NCI-H2227 (cell line): ENCODE results near the gene HBZ.
"Not testable (repeated sequence)": the region's sequence is repeated elsewhere in the genome, so short reads cannot be mapped to it uniquely, and the experiment has no call there.

Experiments used
- DNase-seq: peaks from one replicate; lab custom pipeline; 2025; ENCODE audit not compliant: unreplicated experiment; lab: John Stamatoyannopoulos, UW

Gene HBZ

DNA sequence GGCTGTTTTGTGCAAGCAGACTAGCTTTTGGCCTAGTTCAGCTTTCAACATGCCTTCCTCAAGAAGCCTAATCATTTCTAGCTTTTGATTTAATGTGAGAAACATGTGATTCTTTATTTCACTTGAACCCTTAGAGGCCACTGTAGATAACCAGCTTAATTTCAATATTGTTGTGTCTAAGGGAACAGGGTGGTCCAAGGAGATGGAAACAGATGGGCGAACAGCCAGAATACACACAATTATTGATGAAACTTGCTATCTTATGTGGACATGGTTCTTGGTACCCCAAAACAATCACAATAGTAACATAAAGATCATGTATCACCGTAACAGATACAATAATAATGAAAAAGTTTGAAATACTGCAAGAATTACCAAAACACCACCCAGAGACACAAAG, 18.7 kb upstream of the HBZ start:
- no peak for DNase-seq

- peak; percentile 26 for DNase-seq
These were observed 14.4 kb upstream of the HBZ start for GRCh38 chr16:138049-138417.

GRCh38 chr16:140175-140857, 12.1 kb upstream of the HBZ start:
- no peak for DNase-seq

GRCh38 chr16:142405-142967, 10.0 kb upstream of the HBZ start:
- no peak for DNase-seq

DNA sequence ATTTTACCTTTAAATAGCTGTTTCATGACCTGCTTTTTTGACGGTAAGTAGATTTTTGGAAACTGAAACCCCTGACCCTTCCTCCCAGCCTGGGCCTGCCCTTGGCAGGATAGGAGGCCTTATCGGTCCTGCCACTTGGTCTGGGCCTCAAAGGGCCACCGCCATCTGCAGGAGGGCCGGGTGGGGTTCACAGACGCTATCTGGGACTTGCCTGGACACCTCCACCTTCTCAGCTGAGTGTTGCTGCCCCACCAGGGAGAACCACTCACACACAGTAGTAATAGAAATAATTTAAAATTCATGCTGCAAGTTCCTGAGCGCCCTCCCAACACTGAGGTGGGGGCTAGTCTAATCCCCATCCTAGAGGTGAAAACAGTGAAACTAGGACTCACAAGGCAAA, 9.4 kb upstream of the HBZ start:
- no peak for DNase-seq

DNA sequence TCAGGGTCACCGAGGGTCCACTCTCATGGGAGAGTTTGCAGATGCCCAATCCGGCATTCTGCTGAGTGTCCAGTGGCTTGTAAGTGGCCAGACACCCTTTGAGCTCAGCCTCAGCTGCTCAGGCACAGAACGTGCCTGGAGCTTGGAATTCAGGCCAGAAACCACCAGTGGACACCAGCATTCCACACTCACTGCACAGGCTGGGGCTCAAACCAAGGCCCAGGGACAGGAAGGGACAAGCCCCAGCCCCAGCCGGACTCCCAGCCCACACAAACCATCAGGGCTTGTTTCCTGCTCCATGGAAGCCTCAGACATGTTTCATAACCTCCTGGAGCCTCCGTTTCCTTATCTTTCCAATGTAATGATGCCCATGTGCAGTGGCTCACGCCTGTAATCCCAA, 9.0 kb upstream of the HBZ start:
- no peak for DNase-seq

- no peak for DNase-seq
These were observed 7.6 kb upstream of the HBZ start for GRCh38 chr16:144797-145252.

GRCh38 chr16:146646-147045, 5.8 kb upstream of the HBZ start:
- no peak for DNase-seq

DNA sequence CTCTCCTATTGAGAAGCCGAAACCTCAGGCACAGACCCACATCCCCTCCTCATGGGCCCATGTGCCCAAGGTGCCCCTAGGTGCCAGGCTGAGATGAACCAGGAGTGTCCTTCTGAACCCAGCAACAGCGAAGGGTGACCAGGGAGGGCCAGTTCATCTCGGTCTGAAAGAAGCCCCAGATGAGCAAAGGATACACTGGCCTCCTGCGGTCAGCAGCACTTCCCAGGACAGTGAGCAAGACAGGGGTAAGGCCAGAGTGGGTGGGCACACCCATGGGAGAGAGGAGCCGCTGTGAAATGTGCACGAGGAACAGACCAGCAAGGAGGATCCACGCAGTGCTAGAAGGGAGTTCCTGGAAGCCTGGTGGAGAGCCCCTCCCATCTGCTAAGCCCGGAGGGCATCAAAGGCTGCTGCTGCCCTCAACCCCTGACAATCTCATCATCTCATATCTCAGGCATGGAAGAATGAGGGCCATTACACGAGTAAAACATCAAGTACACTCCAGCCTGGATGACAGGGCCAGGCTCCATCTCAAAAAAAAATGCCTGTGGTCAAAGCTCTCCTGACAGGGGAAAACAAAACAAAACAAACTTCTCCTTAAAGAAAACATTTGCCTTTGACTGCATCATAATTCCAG, 3.3 kb upstream of the HBZ start:
- DNase-seq: no peak

DNA sequence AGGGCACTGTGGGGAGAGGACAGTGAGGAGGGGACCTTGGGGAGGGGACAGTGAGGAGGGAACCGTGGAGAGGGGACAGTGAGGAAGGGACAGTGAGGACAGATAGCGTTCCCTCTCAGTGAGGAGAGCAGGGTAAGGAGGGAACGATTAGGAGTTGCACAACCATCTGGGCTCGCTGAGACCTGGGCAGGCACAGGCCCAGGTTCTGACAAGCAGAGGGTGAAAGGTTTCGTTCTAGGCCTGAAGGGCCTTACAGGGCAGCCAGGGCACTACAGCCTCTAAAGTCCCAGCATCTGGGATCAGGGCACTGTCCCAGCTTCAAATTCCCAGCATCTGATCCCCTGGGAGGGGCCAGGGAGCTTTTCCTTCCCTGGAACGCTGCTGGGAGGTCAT, 681 bp downstream of the HBZ start:
- not testable (repeated sequence) for DNase-seq

DNA sequence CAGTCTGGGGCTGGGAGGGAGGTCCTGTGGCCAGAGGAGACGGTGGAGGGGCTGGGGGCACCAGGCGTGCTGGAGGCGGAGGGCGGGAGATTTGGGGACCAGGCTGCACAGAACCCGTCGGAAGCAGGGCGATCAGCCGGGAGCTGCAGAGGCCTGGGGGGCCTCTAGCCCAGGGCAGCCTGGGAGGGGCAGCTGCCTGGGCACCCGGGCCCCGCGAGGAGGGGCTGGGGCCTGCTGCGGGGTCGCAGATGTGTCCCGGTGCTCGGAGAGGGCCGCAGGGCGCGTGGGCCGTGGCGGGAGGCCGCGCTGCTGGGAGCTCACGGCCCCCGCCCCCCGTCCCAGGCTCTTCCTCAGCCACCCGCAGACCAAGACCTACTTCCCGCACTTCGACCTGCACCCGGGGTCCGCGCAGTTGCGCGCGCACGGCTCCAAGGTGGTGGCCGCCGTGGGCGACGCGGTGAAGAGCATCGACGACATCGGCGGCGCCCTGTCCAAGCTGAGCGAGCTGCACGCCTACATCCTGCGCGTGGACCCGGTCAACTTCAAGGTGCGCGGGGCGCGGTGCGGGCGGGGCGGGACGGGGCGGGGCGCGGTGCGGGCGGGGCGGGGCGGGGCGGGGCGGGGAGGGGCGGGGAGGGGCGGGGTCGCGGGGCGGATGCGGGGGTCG, 1.2 kb downstream of the HBZ start:
- DNase-seq: not testable (repeated sequence)

- DNase-seq: peak; percentile 67
These were observed 2.0 kb downstream of the HBZ start for GRCh38 chr16:154217-155030.

- no peak for DNase-seq
These were observed 2.6 kb downstream of the HBZ start for GRCh38 chr16:155031-155398.

DNA sequence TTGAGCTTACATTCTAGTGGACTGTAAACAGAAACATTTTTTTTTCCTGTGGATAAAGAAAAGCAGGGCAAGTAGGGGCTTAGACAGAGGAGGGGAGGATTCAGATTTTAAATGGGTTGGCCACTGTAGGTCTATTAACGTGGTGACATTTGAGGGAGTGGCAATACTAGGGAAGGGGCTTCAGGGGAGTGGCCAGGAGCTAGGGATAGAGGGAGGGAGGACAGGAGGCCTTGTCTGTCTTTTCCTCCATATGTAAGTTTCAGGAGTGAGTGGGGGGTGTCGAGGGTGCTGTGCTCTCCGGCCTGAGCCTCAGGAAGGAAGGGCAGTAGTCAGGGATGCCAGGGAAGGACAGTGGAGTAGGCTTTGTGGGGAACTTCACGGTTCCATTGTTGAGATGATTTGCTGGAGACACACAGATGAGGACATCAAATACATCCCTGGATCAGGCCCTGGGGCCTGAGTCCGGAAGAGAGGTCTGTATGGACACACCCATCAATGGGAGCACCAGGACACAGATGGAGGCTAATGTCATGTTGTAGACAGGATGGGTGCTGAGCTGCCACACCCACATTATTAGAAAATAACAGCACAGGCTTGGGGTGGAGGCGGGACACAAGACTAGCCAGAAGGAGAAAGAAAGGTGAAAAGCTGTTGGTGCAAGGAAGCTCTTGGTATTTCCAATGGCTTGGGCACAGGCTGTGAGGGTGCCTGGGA, 6.8 kb downstream of the HBZ start:
- no peak for DNase-seq

DNA sequence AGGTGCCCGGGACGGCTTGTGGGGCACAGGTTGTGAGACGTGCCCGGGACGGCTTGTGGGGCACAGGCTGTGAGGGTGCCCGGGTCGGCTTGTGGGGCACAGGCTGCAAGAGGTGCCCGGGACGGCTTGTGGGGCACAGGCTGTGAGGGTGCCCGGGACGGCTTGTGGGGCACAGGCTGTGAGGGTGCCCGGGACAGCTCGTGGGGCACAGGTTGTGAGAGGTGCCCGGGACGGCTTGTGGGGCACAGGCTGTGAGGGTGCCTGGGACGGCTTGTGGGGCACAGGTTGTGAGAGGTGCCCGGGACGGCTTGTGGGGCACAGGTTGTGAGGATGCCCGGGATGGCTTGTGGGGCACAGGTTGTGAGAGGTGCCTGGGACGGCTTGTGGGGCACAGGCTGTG, 7.8 kb downstream of the HBZ start:
- DNase-seq: not testable (repeated sequence)

DNA sequence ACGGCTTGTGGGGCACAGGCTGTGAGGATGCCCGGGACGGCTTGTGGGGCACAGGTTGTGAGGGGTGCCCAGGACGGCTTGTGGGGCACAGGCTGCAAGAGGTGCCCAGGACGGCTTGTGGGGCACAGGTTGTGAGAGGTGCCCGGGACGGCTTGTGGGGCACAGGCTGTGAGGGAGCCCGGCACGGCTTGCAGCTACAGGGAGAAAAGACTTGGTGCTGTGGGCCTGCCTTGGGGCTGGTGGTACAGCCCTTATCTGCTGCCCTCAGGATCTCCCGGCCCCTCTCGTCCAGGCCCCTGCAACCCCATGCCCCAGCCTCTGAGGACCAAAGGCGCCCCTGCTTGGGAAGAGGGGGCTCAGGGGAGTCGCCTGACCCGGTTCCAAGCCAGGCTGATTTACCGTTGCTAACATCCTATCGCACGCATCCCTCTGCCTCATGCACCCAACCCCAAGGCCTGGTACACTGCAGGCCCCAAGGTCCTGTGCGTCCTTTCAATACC, 8.3 kb downstream of the HBZ start:
- no peak for DNase-seq

- DNase-seq: no peak
These were observed 10.0 kb downstream of the HBZ start for GRCh38 chr16:162271-162991.

- DNase-seq: not testable (repeated sequence)
These were observed 10.7 kb downstream of the HBZ start for GRCh38 chr16:163139-163538.

DNA sequence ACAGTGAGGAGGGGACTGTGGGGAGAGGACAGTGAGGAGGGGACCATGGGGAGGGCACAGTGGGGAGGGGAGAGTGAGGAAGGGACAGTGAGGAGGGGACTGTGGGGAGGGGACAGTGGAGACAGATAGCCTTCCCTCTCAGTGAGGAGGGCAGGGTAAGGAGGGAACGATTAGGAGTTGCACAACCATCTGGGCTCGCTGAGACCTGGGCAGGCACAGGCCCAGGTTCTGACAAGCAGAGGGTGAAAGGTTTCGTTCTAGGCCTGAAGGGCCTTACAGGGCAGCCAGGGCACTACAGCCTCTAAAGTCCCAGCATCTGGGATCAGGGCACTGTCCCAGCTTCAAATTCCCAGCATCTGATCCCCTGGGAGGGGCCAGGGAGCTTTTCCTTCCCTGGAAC, 11.3 kb downstream of the HBZ start:
- not testable (repeated sequence) for DNase-seq
